ENCODE results near the gene ALDOB. TPM values are rescaled to one million over a fixed set of nuclear protein-coding genes. Genes with fewer than 3 reads are reported as not detected.

ALDOB gene
- total RNA-seq, 4 donors from 2014 or later = 1.1 to 43.3 (median 2.0) TPM

DNA sequence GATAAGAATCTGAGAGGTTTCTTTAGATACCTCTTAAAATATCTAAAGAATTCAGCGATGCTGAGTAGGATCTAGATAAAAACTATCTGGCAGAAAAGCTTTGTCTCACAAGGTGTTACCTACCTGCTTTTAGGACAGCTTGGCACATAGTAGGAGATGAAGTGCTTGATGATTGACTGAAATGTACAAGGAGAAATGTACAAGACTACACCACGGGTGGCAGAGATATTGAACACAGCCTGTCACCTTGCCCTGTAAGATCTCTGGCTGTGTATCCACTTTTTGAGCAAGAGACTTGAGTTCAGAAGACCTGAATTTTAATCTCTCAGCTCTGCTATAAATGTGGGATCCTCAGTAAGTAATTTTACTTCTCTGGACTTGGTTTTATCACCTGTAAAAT lies 15.7 kb downstream of the ALDOB start:
- WGBS = 72% methylated on average over 2 of the region's 2 CpGs
- Histone ChIP-seq H3K27me3 (no peaks in the 10 kb centered on the region), H3K36me3 (no peaks in the 10 kb centered on the region), H3K27ac (no peak overlapping the region), H3K4me3 (no peak overlapping the region), H3K4me1 (no peaks in the 10 kb centered on the region), H3K9me3 (peaks cover 8% of the 10 kb centered on the region)
- no peak for DNase-seq (ENCODE audit: low spot score in 2 of 2)
- TF ChIP-seq EP300 (IDR thresholded peaks at IDR 0.05) = no peak
- TF ChIP-seq POLR2A (IDR thresholded peaks at IDR 0.05) = no peak
- no peak for TF ChIP-seq POLR2AphosphoS5 (IDR thresholded peaks at IDR 0.05)
- TF ChIP-seq CTCF (IDR thresholded peaks at IDR 0.05) = no peak

GRCh38 chr9:101418518-101419430 lies 16.8 kb downstream of the ALDOB start:
- whole genome bisulfite sequencing = 77% methylated on average over 7 of the region's 7 CpGs
- Histone ChIP-seq H3K4me3 (no peak overlapping the region), H3K27me3 (no peaks in the 10 kb centered on the region), H3K4me1 (no peaks in the 10 kb centered on the region), H3K36me3 (no peaks in the 10 kb centered on the region), H3K9me3 (peaks cover 19% of the 10 kb centered on the region), H3K27ac (no peak overlapping the region)
- no peak for DNase-seq (ENCODE audit: low spot score in 2 of 2)
- TF ChIP-seq EP300 (IDR thresholded peaks at IDR 0.05) (no peak), POLR2A (IDR thresholded peaks at IDR 0.05) (no peak), CTCF (IDR thresholded peaks at IDR 0.05) (no peak), POLR2AphosphoS5 (IDR thresholded peaks at IDR 0.05) (no peak)

GRCh38 chr9:101417977-101418376 lies 17.6 kb downstream of the ALDOB start:
- Histone ChIP-seq H3K4me3 (no peak overlapping the region), H3K27me3 (no peaks in the 10 kb centered on the region), H3K27ac (no peak overlapping the region), H3K9me3 (peaks cover 27% of the 10 kb centered on the region), H3K36me3 (no peaks in the 10 kb centered on the region), H3K4me1 (no peaks in the 10 kb centered on the region)
- no peak for DNase-seq (ENCODE audit: low spot score in 2 of 2)
- no peak for TF ChIP-seq POLR2A (IDR thresholded peaks at IDR 0.05)
- no peak for TF ChIP-seq POLR2AphosphoS5 (IDR thresholded peaks at IDR 0.05)
- no peak for TF ChIP-seq CTCF (IDR thresholded peaks at IDR 0.05)
- no peak for TF ChIP-seq EP300 (IDR thresholded peaks at IDR 0.05)

- H3K9me3 ChIP-seq = peaks cover 32% of the 10 kb centered on the region
Observed at GRCh38 chr9:101417389-101417788, 18.2 kb downstream of the ALDOB start.

More at GRCh38 chr9:101417389-101417788, 18.2 kb downstream of the ALDOB start:
- no peak for DNase-seq (ENCODE audit: low spot score in 2 of 2)
- Histone ChIP-seq H3K27me3 (no peaks in the 10 kb centered on the region), H3K4me3 (no peak overlapping the region), H3K4me1 (no peaks in the 10 kb centered on the region), H3K27ac (no peak overlapping the region), H3K36me3 (no peaks in the 10 kb centered on the region)
- no peak for TF ChIP-seq POLR2AphosphoS5 (IDR thresholded peaks at IDR 0.05)
- no peak for TF ChIP-seq EP300 (IDR thresholded peaks at IDR 0.05)
- no peak for TF ChIP-seq POLR2A (IDR thresholded peaks at IDR 0.05)
- no peak for TF ChIP-seq CTCF (IDR thresholded peaks at IDR 0.05)
